ENCODE results near the gene RNF14.

GRCh38 chr5:141929398-141930058 is 39.4 kb upstream of the RNF14 start:
- TF ChIP-seq POLR2A (IDR thresholded peaks at IDR 0.05) = no peak
- TF ChIP-seq, protein P1, sequence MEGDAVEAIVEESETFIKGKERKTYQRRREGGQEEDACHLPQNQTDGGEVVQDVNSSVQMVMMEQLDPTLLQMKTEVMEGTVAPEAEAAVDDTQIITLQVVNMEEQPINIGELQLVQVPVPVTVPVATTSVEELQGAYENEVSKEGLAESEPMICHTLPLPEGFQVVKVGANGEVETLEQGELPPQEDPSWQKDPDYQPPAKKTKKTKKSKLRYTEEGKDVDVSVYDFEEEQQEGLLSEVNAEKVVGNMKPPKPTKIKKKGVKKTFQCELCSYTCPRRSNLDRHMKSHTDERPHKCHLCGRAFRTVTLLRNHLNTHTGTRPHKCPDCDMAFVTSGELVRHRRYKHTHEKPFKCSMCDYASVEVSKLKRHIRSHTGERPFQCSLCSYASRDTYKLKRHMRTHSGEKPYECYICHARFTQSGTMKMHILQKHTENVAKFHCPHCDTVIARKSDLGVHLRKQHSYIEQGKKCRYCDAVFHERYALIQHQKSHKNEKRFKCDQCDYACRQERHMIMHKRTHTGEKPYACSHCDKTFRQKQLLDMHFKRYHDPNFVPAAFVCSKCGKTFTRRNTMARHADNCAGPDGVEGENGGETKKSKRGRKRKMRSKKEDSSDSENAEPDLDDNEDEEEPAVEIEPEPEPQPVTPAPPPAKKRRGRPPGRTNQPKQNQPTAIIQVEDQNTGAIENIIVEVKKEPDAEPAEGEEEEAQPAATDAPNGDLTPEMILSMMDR (IDR thresholded peaks at IDR 0.05) = no peak
- TF ChIP-seq POLR2AphosphoS5 (IDR thresholded peaks at IDR 0.05) = no peak
- no peak for TF ChIP-seq EP300 (IDR thresholded peaks at IDR 0.05)
